ENCODE data around the gene COX6B2.
"Not testable (repeated sequence)": the region's sequence is repeated elsewhere in the genome, so short reads cannot be mapped to it uniquely, and the experiment has no call there.

COX6B2 gene, protein sequence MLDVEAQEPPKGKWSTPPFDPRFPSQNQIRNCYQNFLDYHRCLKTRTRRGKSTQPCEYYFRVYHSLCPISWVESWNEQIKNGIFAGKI

DNA sequence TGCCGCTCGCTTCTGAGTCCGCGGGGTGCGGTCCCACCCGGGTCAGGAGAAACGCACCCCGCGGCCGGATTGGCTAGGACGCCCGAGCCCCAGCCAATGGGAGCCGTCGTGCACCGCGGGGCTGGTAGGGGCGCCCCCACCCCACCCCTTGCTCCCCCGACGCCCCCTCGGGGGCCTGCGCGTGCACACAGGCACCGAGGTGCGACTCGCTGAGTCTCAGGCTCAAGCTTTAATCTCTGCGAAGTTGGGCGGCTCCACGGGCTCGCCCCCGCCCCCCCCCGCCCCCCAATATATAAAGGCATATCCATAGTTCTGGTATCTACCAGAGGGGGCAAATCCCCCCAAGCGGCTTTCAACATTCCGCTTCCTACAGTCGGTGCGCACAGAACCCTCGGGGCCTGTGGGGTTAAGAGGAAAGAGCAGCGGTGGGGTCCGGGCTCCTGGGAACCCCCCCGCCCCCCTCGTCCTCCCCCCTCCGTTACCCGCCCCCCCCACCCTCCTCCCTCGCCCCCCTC, at the start of gene COX6B2:
Gene COX6B2 (minus strand): TSS at position 22 of the 515 bp plus-strand sequence. CDS start 198 bp downstream, outside the sequence.
- DNase-seq (ENCODE audit: low read depth), result no peak

GRCh38 chr19:55402509-55402908, 48.0 kb upstream of the COX6B2 start:
- no peak for DNase-seq (ENCODE audit: low read depth)

DNA sequence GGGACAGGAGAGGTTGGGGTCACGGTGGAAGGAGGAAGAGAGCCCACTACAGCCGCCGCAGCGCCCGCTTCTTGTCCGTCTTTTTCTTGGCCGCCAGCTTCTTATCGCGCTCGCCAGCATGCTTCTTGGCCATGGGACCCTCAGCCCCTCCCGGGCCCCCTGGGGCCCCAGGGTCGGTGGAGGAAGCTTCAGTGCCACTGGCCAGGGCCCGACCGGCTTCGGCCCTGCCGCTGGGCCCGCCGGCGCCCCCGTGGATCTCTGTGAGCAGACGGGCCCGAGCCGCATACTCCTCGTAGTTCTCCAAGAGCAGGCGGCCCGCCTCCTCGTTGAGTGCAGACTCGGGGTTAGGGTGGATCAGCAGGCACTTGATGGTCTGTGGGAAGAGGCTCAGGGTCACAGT, 46.9 kb upstream of the COX6B2 start:
- DNase-seq (ENCODE audit: low read depth), result not testable (repeated sequence)

- no peak for DNase-seq (ENCODE audit: low read depth)
Measured at GRCh38 chr19:55400281-55401087, 46.0 kb upstream of the COX6B2 start.

- DNase-seq (ENCODE audit: low read depth), result no peak
Measured at GRCh38 chr19:55398200-55398925, 43.8 kb upstream of the COX6B2 start.

DNA sequence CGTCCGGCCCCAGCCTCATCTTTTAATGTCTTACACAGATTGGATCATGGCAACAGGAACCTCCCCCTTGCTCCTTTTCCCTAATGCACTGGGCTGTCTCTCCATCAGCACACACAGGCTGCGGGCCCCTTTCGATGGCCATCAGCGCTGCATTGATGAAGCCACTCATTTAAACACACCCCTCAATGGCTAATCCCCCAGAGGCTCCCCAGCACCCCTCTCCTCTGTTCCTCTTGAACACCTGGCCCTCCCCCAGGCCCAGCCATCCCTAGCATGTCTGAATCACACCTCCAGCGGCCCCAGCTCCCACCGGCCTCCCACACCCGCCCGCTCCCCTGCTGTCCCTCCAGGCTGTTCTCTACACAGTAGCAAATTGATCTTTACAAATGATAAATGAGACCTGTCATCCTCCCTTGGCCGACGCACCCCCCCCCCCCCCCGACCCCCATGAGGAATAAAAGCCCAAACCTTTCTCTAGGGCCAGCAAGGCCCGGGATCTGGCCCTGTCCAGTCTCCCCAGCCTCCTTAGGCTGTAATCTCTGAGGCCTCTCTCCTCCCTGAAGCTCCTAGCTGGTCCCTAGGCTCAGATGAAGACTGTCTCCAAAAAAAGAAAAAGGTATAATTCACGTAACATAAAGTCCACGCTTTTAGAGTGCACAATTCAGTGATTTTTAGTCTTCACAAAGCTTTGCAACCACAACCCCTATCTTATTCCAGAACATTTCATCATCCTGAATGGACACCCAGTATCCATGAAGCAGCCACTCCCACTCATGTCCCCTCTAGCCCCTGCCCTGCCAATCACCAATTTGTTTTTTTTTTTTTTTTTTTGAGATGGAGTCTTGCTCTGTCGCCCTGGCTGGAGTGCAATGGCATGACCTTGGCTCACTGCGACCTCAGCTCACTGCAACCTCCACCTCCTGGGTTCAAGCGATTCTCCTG, 38.6 kb upstream of the COX6B2 start:
- no peak for DNase-seq (ENCODE audit: low read depth)

DNA sequence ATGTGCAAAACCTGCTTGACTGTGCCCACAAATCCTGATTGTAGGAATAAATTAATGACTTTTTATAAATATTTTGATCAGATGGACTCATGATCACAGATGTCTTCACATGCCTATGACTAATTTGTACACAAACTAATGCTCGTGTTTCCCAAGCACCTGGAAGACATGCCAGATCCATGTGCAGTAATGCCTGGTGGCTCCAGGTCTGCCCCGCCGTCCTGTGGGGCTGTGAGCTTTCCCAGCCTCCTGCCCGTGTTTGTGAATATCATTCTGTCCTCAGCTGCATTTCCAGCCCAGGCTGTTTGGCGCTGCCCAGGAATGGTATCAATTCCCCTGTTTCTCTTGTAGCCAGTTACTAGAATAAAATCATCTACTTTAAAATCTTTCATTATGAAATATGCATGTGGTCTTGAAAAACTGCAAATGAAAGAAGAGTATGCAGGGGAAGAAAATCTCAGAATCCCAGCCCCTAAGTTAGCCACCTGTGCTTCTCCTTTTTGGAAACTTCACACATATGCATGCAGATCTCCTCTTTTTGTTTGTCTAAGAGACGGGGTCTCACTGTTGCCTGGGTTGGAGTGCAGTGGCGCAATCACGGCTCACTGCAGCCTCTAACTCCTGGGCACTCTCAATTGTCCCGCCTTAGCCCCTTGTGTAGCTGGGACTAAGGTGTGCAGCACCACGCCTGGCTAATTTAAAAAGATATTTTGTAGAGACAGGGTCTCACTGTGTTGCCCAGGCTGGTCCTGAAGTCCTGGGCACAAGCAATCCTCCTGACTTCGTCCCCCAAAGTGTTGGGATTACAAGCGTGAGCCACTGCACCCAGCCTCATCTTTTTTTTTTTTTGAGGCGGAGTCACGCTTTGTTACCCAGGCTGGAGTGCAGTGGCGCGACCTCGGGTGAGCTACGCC, 37.4 kb upstream of the COX6B2 start:
- no peak for DNase-seq (ENCODE audit: low read depth)

DNA sequence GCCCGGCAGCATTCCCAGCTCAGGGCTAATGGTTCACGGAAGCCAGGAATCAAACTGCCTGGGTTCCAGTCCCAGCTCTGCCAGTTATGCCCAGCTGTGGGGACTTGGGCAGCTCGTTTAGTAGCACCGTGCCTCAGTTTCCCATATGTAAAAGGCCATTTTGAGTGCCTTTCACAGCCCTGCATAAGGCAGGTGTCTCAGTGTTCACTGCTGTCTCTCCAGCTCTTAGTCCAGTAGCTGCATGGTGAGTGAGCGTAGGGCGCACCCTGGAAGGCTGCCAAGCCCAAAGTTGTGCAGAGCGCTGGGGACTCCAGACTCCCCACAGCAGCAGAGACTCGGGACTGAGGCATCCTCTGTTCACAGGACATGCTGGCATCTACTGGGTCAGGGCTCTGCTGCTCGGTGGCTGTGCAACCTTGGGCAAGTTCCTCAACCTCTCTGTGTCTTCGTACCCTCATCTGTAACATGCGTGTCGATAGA, 36.7 kb upstream of the COX6B2 start:
- DNase-seq (ENCODE audit: low read depth), result no peak

DNA sequence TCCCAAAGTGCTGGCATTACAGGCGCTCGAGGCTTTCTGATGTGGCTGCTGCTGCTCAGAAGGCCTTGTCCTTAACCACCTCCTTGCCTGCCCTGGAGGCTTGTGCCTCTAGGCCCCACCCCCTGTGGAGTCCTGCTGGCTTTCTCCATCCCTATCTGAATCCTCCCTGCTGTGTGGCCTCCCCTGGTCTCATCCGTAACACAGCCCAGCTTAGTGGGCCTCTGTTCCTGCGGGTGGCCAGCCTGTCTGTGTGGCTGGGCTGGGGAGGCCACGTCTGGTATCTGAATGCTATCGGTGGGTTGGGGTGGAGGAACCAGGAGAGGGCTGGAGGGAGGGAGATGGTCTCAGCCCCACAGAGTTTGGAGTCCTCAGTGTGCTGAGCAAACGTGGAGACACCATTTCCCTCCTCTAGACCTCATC, 36.0 kb upstream of the COX6B2 start:
- no peak for DNase-seq (ENCODE audit: low read depth)

DNA sequence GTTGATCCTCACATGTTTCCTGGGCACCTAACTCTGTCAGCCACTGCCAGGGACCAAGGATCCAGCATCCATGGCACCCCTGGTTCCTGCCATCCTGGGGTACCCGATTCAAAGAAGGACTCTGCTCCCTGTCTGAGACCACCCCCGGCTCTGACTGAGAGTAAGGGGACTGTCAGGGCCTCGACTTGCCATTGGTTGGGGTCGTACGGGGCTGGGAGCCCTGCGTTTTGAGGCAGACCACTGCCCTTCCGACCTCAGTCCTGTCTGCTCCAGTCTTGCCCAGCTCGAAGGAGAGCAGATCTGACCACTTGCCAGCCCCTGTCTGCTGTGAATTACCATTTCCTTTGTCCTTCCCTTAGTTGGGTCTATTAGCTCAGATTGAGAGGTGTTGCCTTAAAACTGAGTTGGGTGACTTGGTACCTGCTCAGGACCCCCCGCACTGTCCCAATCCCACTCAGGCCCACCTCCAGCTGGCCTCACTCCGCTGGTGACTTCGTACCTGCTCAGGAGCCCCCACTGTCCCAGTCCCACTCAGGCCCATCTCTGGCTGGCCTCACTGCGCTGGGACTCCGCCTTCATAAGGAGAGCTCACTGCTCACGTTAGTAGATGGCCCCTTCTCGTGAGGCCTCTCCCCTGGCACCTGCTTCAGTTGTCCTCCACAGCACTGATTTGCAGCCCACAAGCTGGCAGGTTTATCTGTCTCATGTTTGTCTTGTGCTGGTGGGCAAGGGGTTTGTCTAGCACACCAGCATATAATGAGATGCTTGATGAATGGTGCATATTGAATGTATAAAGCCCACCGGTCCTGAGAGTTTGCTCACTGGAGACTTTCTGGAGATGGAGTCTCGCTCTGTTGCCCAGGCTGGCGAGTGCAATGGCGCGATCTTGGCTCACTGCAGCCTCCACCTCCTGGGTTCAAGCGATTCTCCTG, 35.1 kb upstream of the COX6B2 start:
- DNase-seq (ENCODE audit: low read depth), result no peak

GRCh38 chr19:55387736-55388497, 33.4 kb upstream of the COX6B2 start:
- no peak for DNase-seq (ENCODE audit: low read depth)

- DNase-seq (ENCODE audit: low read depth), result no peak
Measured at GRCh38 chr19:55386493-55386971, 32.0 kb upstream of the COX6B2 start.

- peak; percentile 95 for DNase-seq (ENCODE audit: low read depth)
Measured at GRCh38 chr19:55385724-55386492, 31.4 kb upstream of the COX6B2 start, which contains the start of gene RPL28. RPL28 (plus strand) TSS chr19:55385932; CDS start chr19:55386358, 426 bp downstream.

DNA sequence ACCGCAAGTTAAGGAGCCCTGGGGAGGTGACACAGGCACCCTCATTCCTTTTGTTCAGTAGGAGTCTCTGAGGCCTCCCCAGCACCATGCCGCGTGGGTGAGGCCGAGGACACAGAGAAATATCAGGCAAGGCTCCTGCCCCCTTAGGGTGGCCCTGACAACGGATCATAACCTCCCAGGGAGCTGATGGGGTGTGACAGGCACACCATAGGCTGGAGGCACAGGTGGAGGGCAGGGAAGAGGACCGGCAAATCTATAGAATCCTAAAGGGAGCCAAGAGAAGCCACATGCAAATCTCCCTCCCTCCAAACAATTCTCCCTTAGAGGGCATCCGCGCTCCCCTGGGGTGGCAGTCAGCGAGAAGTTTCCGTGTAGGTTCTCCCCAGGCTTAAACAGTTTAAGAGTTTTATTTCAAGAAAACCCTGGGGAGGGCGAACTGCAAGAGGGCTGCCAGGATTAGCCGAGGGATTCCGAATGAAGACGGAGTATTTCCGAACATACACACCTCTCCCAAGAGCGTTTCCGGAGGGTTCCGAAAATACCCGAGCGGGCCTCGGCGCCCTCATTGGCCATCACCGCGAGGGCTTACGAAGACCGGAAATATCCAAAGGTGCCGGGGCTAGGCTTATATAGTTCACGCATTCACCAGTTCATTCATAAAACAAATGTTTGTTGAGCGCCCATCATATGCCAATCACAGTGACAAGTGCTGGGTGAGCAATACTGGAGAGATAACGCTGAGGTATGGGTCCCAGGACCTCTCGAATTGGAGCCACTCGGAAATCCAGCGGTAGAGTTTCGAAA, 30.6 kb upstream of the COX6B2 start:
- DNase-seq (ENCODE audit: low read depth), result peak; percentile 93

- peak; percentile 18 for DNase-seq (ENCODE audit: low read depth)
Measured at GRCh38 chr19:55384131-55384919, 29.8 kb upstream of the COX6B2 start, which contains the start of gene TMEM238. TMEM238 (minus strand) TSS chr19:55384292; CDS start chr19:55384259, 33 bp downstream.

Measured in activated T-cell treated with anti-CD3 and anti-CD28 coated beads for 1 hour (primary cell).